ENCODE results near the gene PLOD1.
"Not testable (repeated sequence)": the region's sequence is repeated elsewhere in the genome, so short reads cannot be mapped to it uniquely, and the experiment has no call there.

PLOD1 gene

GRCh38 chr1:11991969-11992676 is 57.6 kb downstream of the PLOD1 start:
- no peaks in the 10 kb centered on the region for H3K9me3 Mint-ChIP-seq
- H3K27ac Mint-ChIP-seq (ENCODE audit: low read depth), result no peak overlapping the region
- no peak for ATAC-seq (replicated peaks; ENCODE audit: extremely low read depth, poor library complexity, severe bottlenecking)
- H3K4me1 Mint-ChIP-seq, result peaks cover 12% of the 10 kb centered on the region
- H3K36me3 Mint-ChIP-seq (ENCODE audit: insufficient read depth), result peaks cover 56% of the 10 kb centered on the region
- no peaks in the 10 kb centered on the region for H3K27me3 Mint-ChIP-seq
- no peak for DNase-seq (ENCODE audit: low spot score in 2 of 2)
- no peak overlapping the region for H3K4me3 Mint-ChIP-seq

- DNase-seq (ENCODE audit: low spot score in 2 of 2), result no peak
- no peaks in the 10 kb centered on the region for H3K9me3 Mint-ChIP-seq
- H3K27ac Mint-ChIP-seq (ENCODE audit: low read depth), result no peak overlapping the region
- no peaks in the 10 kb centered on the region for H3K27me3 Mint-ChIP-seq
- H3K4me1 Mint-ChIP-seq, result no peaks in the 10 kb centered on the region
- peaks cover 60% of the 10 kb centered on the region for H3K36me3 Mint-ChIP-seq (ENCODE audit: insufficient read depth)
- no peak overlapping the region for H3K4me3 Mint-ChIP-seq
- no peak for ATAC-seq (replicated peaks; ENCODE audit: extremely low read depth, poor library complexity, severe bottlenecking)
Observed at GRCh38 chr1:11997081-11997850, 62.7 kb downstream of the PLOD1 start.

- Mint-ChIP-seq H3K27me3 (no peaks in the 10 kb centered on the region), H3K4me3 (no peak overlapping the region), H3K4me1 (no peaks in the 10 kb centered on the region), H3K27ac (ENCODE audit: low read depth) (no peak overlapping the region), H3K36me3 (ENCODE audit: insufficient read depth) (peaks cover 64% of the 10 kb centered on the region), H3K9me3 (no peaks in the 10 kb centered on the region)
- no peak for DNase-seq (ENCODE audit: low spot score in 2 of 2)
- ATAC-seq (replicated peaks; ENCODE audit: extremely low read depth, poor library complexity, severe bottlenecking), result no peak
Observed at GRCh38 chr1:11998636-11999035, 64.1 kb downstream of the PLOD1 start.

GRCh38 chr1:11999236-11999635 is 64.7 kb downstream of the PLOD1 start:
- H3K9me3 Mint-ChIP-seq, result no peaks in the 10 kb centered on the region
- H3K27me3 Mint-ChIP-seq, result no peaks in the 10 kb centered on the region
- H3K36me3 Mint-ChIP-seq (ENCODE audit: insufficient read depth), result peaks cover 63% of the 10 kb centered on the region
- no peak for DNase-seq (ENCODE audit: low spot score in 2 of 2)
- no peak overlapping the region for H3K27ac Mint-ChIP-seq (ENCODE audit: low read depth)
- no peak for ATAC-seq (replicated peaks; ENCODE audit: extremely low read depth, poor library complexity, severe bottlenecking)
- no peaks in the 10 kb centered on the region for H3K4me1 Mint-ChIP-seq
- no peak overlapping the region for H3K4me3 Mint-ChIP-seq

- no peaks in the 10 kb centered on the region for H3K27me3 Mint-ChIP-seq
- no peak overlapping the region for H3K4me3 Mint-ChIP-seq
- H3K9me3 Mint-ChIP-seq, result no peaks in the 10 kb centered on the region
- no peak overlapping the region for H3K27ac Mint-ChIP-seq (ENCODE audit: low read depth)
- ATAC-seq (replicated peaks; ENCODE audit: extremely low read depth, poor library complexity, severe bottlenecking) (no peak), DNase-seq (ENCODE audit: low spot score in 2 of 2) (no peak)
- peaks cover 68% of the 10 kb centered on the region for H3K36me3 Mint-ChIP-seq (ENCODE audit: insufficient read depth)
- no peaks in the 10 kb centered on the region for H3K4me1 Mint-ChIP-seq
Observed at GRCh38 chr1:12001249-12001917, 66.9 kb downstream of the PLOD1 start.

- H3K36me3 Mint-ChIP-seq (ENCODE audit: insufficient read depth), result peaks cover 68% of the 10 kb centered on the region
- no peaks in the 10 kb centered on the region for H3K4me1 Mint-ChIP-seq
- no peak overlapping the region for H3K27ac Mint-ChIP-seq (ENCODE audit: low read depth)
- H3K27me3 Mint-ChIP-seq, result no peaks in the 10 kb centered on the region
- no peak for DNase-seq (ENCODE audit: low spot score in 2 of 2)
- ATAC-seq (replicated peaks; ENCODE audit: extremely low read depth, poor library complexity, severe bottlenecking), result no peak
- no peaks in the 10 kb centered on the region for H3K9me3 Mint-ChIP-seq
- no peak overlapping the region for H3K4me3 Mint-ChIP-seq
Observed at GRCh38 chr1:12001996-12002493, 67.5 kb downstream of the PLOD1 start.

GRCh38 chr1:12003762-12004161 is 69.2 kb downstream of the PLOD1 start:
- Mint-ChIP-seq H3K9me3 (no peaks in the 10 kb centered on the region), H3K36me3 (ENCODE audit: insufficient read depth) (peaks cover 67% of the 10 kb centered on the region), H3K4me1 (no peaks in the 10 kb centered on the region), H3K27me3 (no peaks in the 10 kb centered on the region), H3K4me3 (no peak overlapping the region), H3K27ac (ENCODE audit: low read depth) (no peak overlapping the region)
- no peak for DNase-seq (ENCODE audit: low spot score in 2 of 2)
- ATAC-seq (replicated peaks; ENCODE audit: extremely low read depth, poor library complexity, severe bottlenecking), result no peak

- no peak for ATAC-seq (replicated peaks; ENCODE audit: extremely low read depth, poor library complexity, severe bottlenecking)
- Mint-ChIP-seq H3K27me3 (no peaks in the 10 kb centered on the region), H3K9me3 (no peaks in the 10 kb centered on the region), H3K4me3 (no peak overlapping the region), H3K36me3 (ENCODE audit: insufficient read depth) (peaks cover 67% of the 10 kb centered on the region), H3K4me1 (no peaks in the 10 kb centered on the region), H3K27ac (ENCODE audit: low read depth) (no peak overlapping the region)
- no peak for DNase-seq (ENCODE audit: low spot score in 2 of 2)
Observed at GRCh38 chr1:12005488-12006166, 71.1 kb downstream of the PLOD1 start.

DNA sequence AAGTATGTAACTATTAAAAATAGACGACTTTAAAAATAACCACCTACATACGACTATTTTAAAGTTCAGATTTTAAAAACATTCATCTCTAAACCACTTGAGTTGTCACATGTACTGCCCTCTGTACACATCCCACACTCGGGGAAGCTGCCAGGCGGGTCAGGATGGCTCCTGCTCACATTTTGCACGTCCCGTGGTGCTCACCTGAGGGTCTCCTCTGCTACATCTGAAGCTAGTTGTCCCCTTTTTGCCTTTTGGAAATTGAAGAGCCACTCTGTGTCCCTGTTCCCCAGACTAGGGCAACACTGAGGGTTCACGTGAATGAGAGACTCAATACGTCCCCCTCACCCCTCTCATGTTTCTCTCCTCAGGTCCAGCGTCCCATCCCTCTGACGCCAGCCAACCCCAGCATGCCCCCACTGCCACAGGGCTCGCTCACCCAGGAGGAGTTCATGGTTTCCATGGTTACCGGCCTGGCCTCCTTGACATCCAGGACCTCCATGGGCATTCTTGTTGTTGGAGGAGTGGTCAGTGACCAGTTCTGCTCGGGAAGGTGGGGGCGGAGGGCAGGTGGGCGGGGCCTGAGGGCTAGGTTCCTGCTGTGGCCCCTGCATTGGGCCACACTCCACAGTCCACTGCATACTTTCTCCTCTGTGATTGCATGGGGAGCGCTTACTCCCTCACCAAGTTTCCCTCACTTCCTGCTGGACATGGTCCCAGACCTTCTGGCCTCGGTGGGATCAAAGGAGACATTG is 71.8 kb downstream of the PLOD1 start:
- no peaks in the 10 kb centered on the region for H3K9me3 Mint-ChIP-seq
- H3K27me3 Mint-ChIP-seq, result no peaks in the 10 kb centered on the region
- H3K4me3 Mint-ChIP-seq, result no peak overlapping the region
- peaks cover 68% of the 10 kb centered on the region for H3K36me3 Mint-ChIP-seq (ENCODE audit: insufficient read depth)
- no peak for ATAC-seq (replicated peaks; ENCODE audit: extremely low read depth, poor library complexity, severe bottlenecking)
- no peaks in the 10 kb centered on the region for H3K4me1 Mint-ChIP-seq
- no peak overlapping the region for H3K27ac Mint-ChIP-seq (ENCODE audit: low read depth)
- DNase-seq (ENCODE audit: low spot score in 2 of 2), result no peak

- Mint-ChIP-seq H3K4me1 (no peaks in the 10 kb centered on the region), H3K27me3 (no peaks in the 10 kb centered on the region), H3K27ac (ENCODE audit: low read depth) (no peak overlapping the region), H3K9me3 (no peaks in the 10 kb centered on the region), H3K36me3 (ENCODE audit: insufficient read depth) (peaks cover 62% of the 10 kb centered on the region), H3K4me3 (no peak overlapping the region)
- DNase-seq (ENCODE audit: low spot score in 2 of 2) (no peak), ATAC-seq (replicated peaks; ENCODE audit: extremely low read depth, poor library complexity, severe bottlenecking) (no peak)
Observed at GRCh38 chr1:12007204-12007603, 72.7 kb downstream of the PLOD1 start.

DNA sequence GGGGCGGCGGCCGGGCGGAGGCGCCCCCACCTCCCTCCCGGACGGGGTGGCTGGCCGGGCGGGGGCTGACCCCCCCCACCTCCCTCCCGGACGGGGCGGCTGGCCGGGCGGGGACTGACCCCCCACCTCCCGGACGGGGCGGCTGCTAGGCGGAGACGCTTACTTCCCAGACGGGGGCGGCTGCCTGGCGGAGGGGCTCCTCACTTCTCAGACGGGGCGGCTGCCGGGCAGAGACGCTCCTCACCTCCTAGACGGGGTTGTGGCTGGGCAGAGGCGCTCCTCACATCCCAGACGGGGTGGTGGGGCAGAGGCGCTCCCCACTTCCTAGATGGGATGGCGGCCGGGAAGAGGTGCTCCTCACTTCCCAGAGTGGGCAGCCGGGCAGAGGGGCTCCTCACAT is 73.8 kb downstream of the PLOD1 start:
- H3K4me3 Mint-ChIP-seq; ATAC-seq (replicated peaks; ENCODE audit: extremely low read depth, poor library complexity, severe bottlenecking); H3K27me3 Mint-ChIP-seq; H3K27ac Mint-ChIP-seq (ENCODE audit: low read depth); H3K9me3 Mint-ChIP-seq; H3K4me1 Mint-ChIP-seq; DNase-seq (ENCODE audit: low spot score in 2 of 2): not testable (repeated sequence)
- peaks cover 56% of the 10 kb centered on the region for H3K36me3 Mint-ChIP-seq (ENCODE audit: insufficient read depth)
